ENCODE results near the gene CLEC18A. TPM values are rescaled to one million over a fixed set of nuclear protein-coding genes. Genes with fewer than 3 reads are reported as not detected.
A peak's percentile ranks its signal among the peaks of the same experiment; 100 is the strongest.

CLEC18A gene
- total RNA-seq, 2 donors from 2014 or later = 0.32 to 4.2 TPM

Small RNA genes within 50 kb of the gene (microRNA-seq; reads per million reads assigned to microRNA genes)
- gene MIR140 = 4,830 reads per million, percentile 90 among the genes with 10 or more reads in this experiment

Other genes starting within 250 kb of the CLEC18A start
- gene NQO1, start 224.8 kb upstream of the CLEC18A start, total RNA-seq = 100 to 1,000 TPM in 1 of 2 donors, 10 to 100 TPM in 1; 94.6 to 134 TPM
- gene NOB1, start 196.4 kb upstream of the CLEC18A start, total RNA-seq = 10 to 100 TPM; 36.3 to 45.8 TPM
- 100 to 1,000 TPM in 1 of 2 donors, 10 to 100 TPM in 1; 73.2 to 102 TPM for gene WWP2, start 189.0 kb upstream of the CLEC18A start, total RNA-seq
- gene PDPR, start 163.0 kb downstream of the CLEC18A start, total RNA-seq = 10 to 100 TPM; 13.7 to 18.9 TPM
- under 1 TPM; 0.10 to 0.35 TPM for gene CLEC18C, start 222.5 kb downstream of the CLEC18A start, total RNA-seq

All from colonic mucosa (tissue), 2 donors.